IgD-negative memory B cell (primary cell): ENCODE measurements around the gene FNDC5. TPM values are rescaled to one million over a fixed set of nuclear protein-coding genes. Genes with fewer than 3 reads are reported as not detected.
A peak's percentile ranks its signal among the peaks of the same experiment; 100 is the strongest.

Source experiments
- H3K27ac Mint-ChIP-seq, 3 donors: one replicate each; pipeline ENCODE4 v1.8.0; 2020 to 2022; ENCODE audit warnings: mild to moderate bottlenecking in 3 of 3, mixed read lengths in 3 of 3, moderate library complexity in 1 of 3
- H3K27me3 Mint-ChIP-seq: one replicate; pipeline ENCODE4 v1.8.0; 2021; ENCODE audit warnings: mixed read lengths
- H3K36me3 Mint-ChIP-seq: one replicate; pipeline ENCODE4 v1.8.0; 2020; ENCODE audit warnings: mild to moderate bottlenecking, mixed read lengths
- H3K4me1 Mint-ChIP-seq, 3 donors: one replicate each; pipeline ENCODE4 v1.8.0; 2020 to 2022; ENCODE audit warnings: mixed read lengths in 3 of 3, mild to moderate bottlenecking in 1 of 3
- H3K4me3 Mint-ChIP-seq, 4 donors: one replicate each; pipeline ENCODE4 v1.8.0; 2020 to 2022; ENCODE audit warnings: mild to moderate bottlenecking in 4 of 4, mixed read lengths in 4 of 4, moderate library complexity in 3 of 4
- H3K9me3 Mint-ChIP-seq, 3 donors: one replicate each; pipeline ENCODE4 v1.8.0; 2020 to 2021; ENCODE audit warnings: mixed read lengths in 3 of 3, mild to moderate bottlenecking in 1 of 3
- polyA plus RNA-seq: library from polyadenylated mRNA; unstranded; fragments of 300-500 nt; fragmentation: Illumina TruSeq; gene quantifications from one replicate; pipeline ENCODE4 v1.2.3, GENCODE V29; 2021

FNDC5 gene
- polyA plus RNA-seq, 1 donor from 2014 or later, result not detected

GRCh38 chr1:32883338-32884031 is 12.8 kb upstream of the FNDC5 start:
- peak overlapping the region in 1 of 3 donors; percentile 23 for H3K27ac Mint-ChIP-seq
- H3K27me3 Mint-ChIP-seq, result peaks cover 37% of the 10 kb centered on the region
- no peaks in the 10 kb centered on the region for H3K9me3 Mint-ChIP-seq
- H3K4me1 Mint-ChIP-seq, result peaks cover 0 to 4% (median 4%) of the 10 kb centered on the region in 3 donors
- peaks cover 2% of the 10 kb centered on the region for H3K36me3 Mint-ChIP-seq
- H3K4me3 Mint-ChIP-seq, result no peak overlapping the region

- Mint-ChIP-seq H3K27ac (no peak overlapping the region), H3K4me1 (peaks cover 0 to 4% (median 4%) of the 10 kb centered on the region in 3 donors)
Observed at GRCh38 chr1:32881871-32882850, 11.4 kb upstream of the FNDC5 start.

GRCh38 chr1:32881291-32881690 is 10.6 kb upstream of the FNDC5 start:
- Mint-ChIP-seq H3K4me1 (peaks cover 0 to 4% (median 3%) of the 10 kb centered on the region in 3 donors), H3K4me3 (no peak overlapping the region), H3K27me3 (peaks cover 24% of the 10 kb centered on the region), H3K27ac (no peak overlapping the region), H3K9me3 (no peaks in the 10 kb centered on the region), H3K36me3 (no peaks in the 10 kb centered on the region)

More at GRCh38 chr1:32881871-32882850, 11.4 kb upstream of the FNDC5 start:
- Mint-ChIP-seq H3K4me3 (no peak overlapping the region), H3K27me3 (peaks cover 25% of the 10 kb centered on the region), H3K36me3 (peaks cover 2% of the 10 kb centered on the region), H3K9me3 (no peaks in the 10 kb centered on the region)

GRCh38 chr1:32878637-32879041 is 7.9 kb upstream of the FNDC5 start:
- Mint-ChIP-seq H3K27me3 (peaks cover 25% of the 10 kb centered on the region), H3K27ac (no peak overlapping the region), H3K9me3 (no peaks in the 10 kb centered on the region), H3K36me3 (no peaks in the 10 kb centered on the region), H3K4me3 (no peak overlapping the region), H3K4me1 (peaks cover 0 to 7% (median 6%) of the 10 kb centered on the region in 3 donors)

GRCh38 chr1:32878183-32878582 is 7.5 kb upstream of the FNDC5 start:
- no peak overlapping the region for H3K4me3 Mint-ChIP-seq
- H3K9me3 Mint-ChIP-seq, result no peaks in the 10 kb centered on the region
- no peak overlapping the region for H3K27ac Mint-ChIP-seq
- H3K27me3 Mint-ChIP-seq, result peaks cover 24% of the 10 kb centered on the region
- H3K4me1 Mint-ChIP-seq, result peaks cover 0 to 7% (median 6%) of the 10 kb centered on the region in 3 donors
- no peaks in the 10 kb centered on the region for H3K36me3 Mint-ChIP-seq

GRCh38 chr1:32877211-32878110 is 6.7 kb upstream of the FNDC5 start:
- Mint-ChIP-seq H3K9me3 (no peaks in the 10 kb centered on the region), H3K36me3 (no peaks in the 10 kb centered on the region), H3K4me1 (peaks cover 0 to 9% (median 9%) of the 10 kb centered on the region in 3 donors), H3K4me3 (no peak overlapping the region), H3K27ac (no peak overlapping the region), H3K27me3 (peaks cover 25% of the 10 kb centered on the region)

- Mint-ChIP-seq H3K36me3 (no peaks in the 10 kb centered on the region), H3K4me1 (peaks cover 7 to 14% (median 10%) of the 10 kb centered on the region in 3 donors), H3K27ac (peak overlapping the region in 1 of 3 donors; percentile 43), H3K27me3 (peaks cover 32% of the 10 kb centered on the region), H3K9me3 (no peaks in the 10 kb centered on the region), H3K4me3 (no peak overlapping the region)
Observed at GRCh38 chr1:32876341-32877210, 5.9 kb upstream of the FNDC5 start.

GRCh38 chr1:32874860-32875752 is 4.4 kb upstream of the FNDC5 start:
- Mint-ChIP-seq H3K4me3 (no peak overlapping the region), H3K27ac (no peak overlapping the region), H3K9me3 (no peaks in the 10 kb centered on the region), H3K4me1 (peaks cover 12 to 19% (median 15%) of the 10 kb centered on the region in 3 donors), H3K27me3 (peaks cover 40% of the 10 kb centered on the region), H3K36me3 (no peaks in the 10 kb centered on the region)

GRCh38 chr1:32873484-32873883 is 2.8 kb upstream of the FNDC5 start:
- no peaks in the 10 kb centered on the region for H3K9me3 Mint-ChIP-seq
- peaks cover 50% of the 10 kb centered on the region for H3K27me3 Mint-ChIP-seq
- H3K4me1 Mint-ChIP-seq, result peaks cover 12 to 19% (median 15%) of the 10 kb centered on the region in 3 donors
- H3K4me3 Mint-ChIP-seq, result peak overlapping the region in 1 of 4 donors; percentile 41
- no peaks in the 10 kb centered on the region for H3K36me3 Mint-ChIP-seq
- no peak overlapping the region for H3K27ac Mint-ChIP-seq

GRCh38 chr1:32872192-32872460 is 1.4 kb upstream of the FNDC5 start:
- Mint-ChIP-seq H3K9me3 (no peaks in the 10 kb centered on the region), H3K4me3 (peak overlapping the region in 2 of 4 donors; percentile 88 to 90), H3K4me1 (peaks cover 12 to 19% (median 15%) of the 10 kb centered on the region in 3 donors), H3K27me3 (peaks cover 48% of the 10 kb centered on the region), H3K36me3 (peaks cover 2% of the 10 kb centered on the region), H3K27ac (no peak overlapping the region)

- H3K4me3 Mint-ChIP-seq, result peak overlapping the region; percentile 73 to 90 (median 84)
- H3K9me3 Mint-ChIP-seq, result no peaks in the 10 kb centered on the region
- H3K4me1 Mint-ChIP-seq, result peaks cover 12 to 19% (median 15%) of the 10 kb centered on the region in 3 donors
- peaks cover 45% of the 10 kb centered on the region for H3K27me3 Mint-ChIP-seq
- peaks cover 2% of the 10 kb centered on the region for H3K36me3 Mint-ChIP-seq
- H3K27ac Mint-ChIP-seq, result peak overlapping the region in 2 of 3 donors; percentile 23 to 36
Observed at GRCh38 chr1:32871364-32872191, 866 bp upstream of the FNDC5 start.

GRCh38 chr1:32869923-32870614 is 643 bp downstream of the FNDC5 start:
- H3K27ac Mint-ChIP-seq, result no peak overlapping the region
- H3K27me3 Mint-ChIP-seq, result peaks cover 34% of the 10 kb centered on the region
- peaks cover 7% of the 10 kb centered on the region for H3K36me3 Mint-ChIP-seq
- H3K9me3 Mint-ChIP-seq, result no peaks in the 10 kb centered on the region
- H3K4me1 Mint-ChIP-seq, result peaks cover 8 to 13% (median 12%) of the 10 kb centered on the region in 3 donors
- peak overlapping the region in 3 of 4 donors; percentile 63 to 88 (median 65) for H3K4me3 Mint-ChIP-seq
